Endothelial cell of umbilical vein (primary cell): Measurements from ENCODE around the gene ACOT11. TPM values are rescaled to one million over a fixed set of nuclear protein-coding genes. Genes with fewer than 3 reads are reported as not detected.

ENCODE experiments used
- BruUV-seq: library from RNA; stranded (reverse); fragments of 400-500 nt; replicated peaks from 2 replicates; lab custom pipeline; 2021; lab: Mats Ljungman, UMichigan
- CTCF ChIA-PET: fragments of 300-600, 350-600 bp; sonication (Branson Sonifier 250); formaldehyde crosslinking; loops from one replicate; lab custom pipeline; 2021; ENCODE audit warnings: antibody characterized with exemption, inconsistent platforms; lab: Charles Lee
- POLR2A ChIA-PET: fragments of 300-600, 350-600 bp; sonication (Branson Sonifier 250); formaldehyde crosslinking; loops from one replicate; lab custom pipeline; 2021; ENCODE audit warnings: antibody characterized with exemption, inconsistent platforms; lab: Charles Lee
- DNase-seq: peaks from one replicate; pipeline ENCODE4 v3.0.0-alpha.2; 2011; ENCODE audit warnings: low read depth, low spot score
- FAIRE-seq: peaks from 2 replicates; lab custom pipeline; 2011; peaks lifted over from hg19 to GRCh38; lab: Jason Lieb, UNC
- H2AFZ ChIP-seq: 2 replicates; pipeline ENCODE4 v1.6.0; 2012; ENCODE audit warnings: low read depth, low read length, control low read depth, inconsistent platforms
- H3K27ac ChIP-seq: 2 replicates; pipeline ENCODE4 v1.5.1; 2011; ENCODE audit warnings: low read depth, mild to moderate bottlenecking, control low read depth, low read length, moderate library complexity; ENCODE audit not compliant: insufficient read depth
- H3K27me3 ChIP-seq, 2 experiments: 2 replicates each; pipeline versions ENCODE4 v1.6.0 to v1.6.1; 2011; ENCODE audit warnings: low read length in 2 of 2, mixed read lengths in 1 of 2; ENCODE audit not compliant: control insufficient read depth in 2 of 2, insufficient read depth in 2 of 2
- H3K36me3 ChIP-seq, 2 experiments: 2 replicates in 1 of 2; 3 replicates in 1 of 2; pipeline ENCODE4 v1.5.1; 2011; ENCODE audit warnings: low read length in 2 of 2, mild to moderate bottlenecking in 1 of 2, moderate library complexity in 1 of 2; ENCODE audit not compliant: control insufficient read depth in 2 of 2, insufficient read depth in 2 of 2; ENCODE audit errors: extremely low read depth in 1 of 2
- H3K4me1 ChIP-seq: 3 replicates; pipeline ENCODE4 v1.5.1; 2011; ENCODE audit warnings: mild to moderate bottlenecking, low read length; ENCODE audit not compliant: control insufficient read depth, insufficient read depth; ENCODE audit errors: extremely low read depth
- H3K4me2 ChIP-seq: 2 replicates; pipeline ENCODE4 v1.6.1; 2011; ENCODE audit warnings: low read length, control low read depth, mixed read lengths; ENCODE audit not compliant: insufficient read depth
- H3K4me3 ChIP-seq, 3 experiments: fragments of 200-600 bp in 1 of 3; sonication (generic), shearing (Covaris generic) in 1 of 3; replicated peaks in 1 of 3; 2 replicates each; pipeline ENCODE4 v1.5.1; 2011 to 2016; ENCODE audit warnings: control low read depth in 3 of 3, low read length in 3 of 3, mild to moderate bottlenecking in 2 of 3, inconsistent platforms in 1 of 3, low read depth in 1 of 3, moderate library complexity in 1 of 3; ENCODE audit not compliant: insufficient read depth in 1 of 3
- H3K79me2 ChIP-seq: 2 replicates; pipeline ENCODE4 v1.6.0; 2012; ENCODE audit warnings: low read length, inconsistent platforms; ENCODE audit not compliant: control insufficient read depth, insufficient read depth
- H3K9ac ChIP-seq: replicated peaks from 2 replicates; pipeline ENCODE3; 2011; ENCODE audit warnings: low read length, control low read depth; ENCODE audit not compliant: insufficient read depth; ENCODE audit errors: extremely low read depth
- H3K9me1 ChIP-seq: replicated peaks from 3 replicates; pipeline ENCODE4 v1.6.0; 2011; ENCODE audit warnings: mild to moderate bottlenecking, low read length; ENCODE audit not compliant: control insufficient read depth, insufficient read depth; ENCODE audit errors: extremely low read depth
- H3K9me3 ChIP-seq: replicated peaks from 2 replicates; pipeline ENCODE4 v1.5.1; 2012; ENCODE audit warnings: low read length, inconsistent platforms; ENCODE audit not compliant: control insufficient read depth, insufficient read depth
- H4K20me1 ChIP-seq: replicated peaks from 2 replicates; pipeline ENCODE3; 2011; ENCODE audit warnings: mild to moderate bottlenecking, low read length; ENCODE audit not compliant: control insufficient read depth, insufficient read depth; ENCODE audit errors: extremely low read depth
- EZH2 ChIP-seq: IDR thresholded peaks from 2 replicates; pipeline ENCODE4 v1.6.1; 2012; ENCODE audit warnings: borderline replicate concordance, low read depth, mild to moderate bottlenecking, moderate library complexity, low read length, inconsistent platforms; ENCODE audit not compliant: severe bottlenecking
- FOS ChIP-seq: IDR thresholded peaks from 2 replicates; pipeline ENCODE4 v1.6.1; 2011; ENCODE audit warnings: mild to moderate bottlenecking, low read length, moderate library complexity, borderline replicate concordance; ENCODE audit not compliant: insufficient read depth
- GATA2 ChIP-seq: IDR thresholded peaks from 2 replicates; pipeline ENCODE4 v1.7.0; 2011; ENCODE audit warnings: low read depth, mild to moderate bottlenecking, moderate library complexity, mixed read lengths, low read length; ENCODE audit not compliant: insufficient read length, insufficient read depth
- JUN ChIP-seq: IDR thresholded peaks from 2 replicates; pipeline ENCODE4 v1.6.1; 2011; ENCODE audit warnings: borderline replicate concordance, low read depth; ENCODE audit not compliant: insufficient read length, insufficient read depth
- MYC ChIP-seq: IDR thresholded peaks from one replicate; pipeline ENCODE4 v1.6.1; 2011; ENCODE audit warnings: mild to moderate bottlenecking, low read depth, low read length
- POLR2A ChIP-seq: IDR thresholded peaks from 2 replicates; pipeline ENCODE4 v1.6.1; 2012; ENCODE audit warnings: low read depth, mild to moderate bottlenecking, control low read depth, low read length
- POLR2AphosphoS5 ChIP-seq: IDR thresholded peaks from 2 replicates; pipeline ENCODE4 v1.6.1; 2012; ENCODE audit warnings: low read depth, mild to moderate bottlenecking, control low read depth, low read length, moderate library complexity; ENCODE audit not compliant: insufficient read depth
- dilution Hi-C: fragments of 300-500 bp; cut with MboI; formaldehyde crosslinking; loops from one replicate; pipeline ENCODE4 v1.15.0; 2019; ENCODE audit warnings: low sequenced_read_pairs; ENCODE audit not compliant: extremely low pct_ligation_motif_present
- intact Hi-C: fragments of 100-400 bp; cut with micrococcal nuclease; formaldehyde crosslinking; loops from one replicate; pipeline ENCODE4 v1.10.0; 2022
- polyA plus RNA-seq, 4 experiments: library from polyadenylated mRNA; depleted of rRNA in 3 of 4; stranded (reverse) in 3 of 4; unstranded in 1 of 4; fragments of >200 nt; gene quantifications; 2 replicates each; pipeline versions ENCODE4 v1.2.1 to v1.2.3, GENCODE V29; 2011 to 2012; ENCODE audit warnings: missing spikeins in 1 of 4
- small RNA-seq: library from RNA; depleted of rRNA; stranded (forward); fragments of <200 nt; gene quantifications from one replicate; pipeline ENCODE3, GENCODE V24; 2012; ENCODE audit warnings: low replicate concordance, low read depth; ENCODE audit not compliant: insufficient read depth, insufficient read length
- total RNA-seq: library from RNA; stranded (reverse); gene quantifications from 2 replicates; pipeline ENCODE4 v1.2.3, GENCODE V29; 2021
- TF ChIP-seq, protein P1 (sequence below), 2 donors: IDR thresholded peaks; 1 replicate in 1 of 2; 2 replicates in 1 of 2; pipeline ENCODE4 v1.5.1; 2011; ENCODE audit warnings: low read length in 2 of 2, mild to moderate bottlenecking in 2 of 2, moderate library complexity in 2 of 2, control low read depth in 1 of 2, inconsistent platforms in 1 of 2, low read depth in 1 of 2; ENCODE audit not compliant: insufficient read depth in 1 of 2; ENCODE audit errors: extremely low read depth in 1 of 2
- TF ChIP-seq, protein P2 (sequence below): IDR thresholded peaks from 2 replicates; pipeline ENCODE4 v1.6.1; 2011; ENCODE audit not compliant: insufficient read depth, insufficient read length

Gene ACOT11
- total and polyA plus RNA-seq, 2 donors (not counting 3 experiments of a cell fraction or from before 2014, with no cell fraction given) = 4.5 to 5.4 TPM

DNA sequence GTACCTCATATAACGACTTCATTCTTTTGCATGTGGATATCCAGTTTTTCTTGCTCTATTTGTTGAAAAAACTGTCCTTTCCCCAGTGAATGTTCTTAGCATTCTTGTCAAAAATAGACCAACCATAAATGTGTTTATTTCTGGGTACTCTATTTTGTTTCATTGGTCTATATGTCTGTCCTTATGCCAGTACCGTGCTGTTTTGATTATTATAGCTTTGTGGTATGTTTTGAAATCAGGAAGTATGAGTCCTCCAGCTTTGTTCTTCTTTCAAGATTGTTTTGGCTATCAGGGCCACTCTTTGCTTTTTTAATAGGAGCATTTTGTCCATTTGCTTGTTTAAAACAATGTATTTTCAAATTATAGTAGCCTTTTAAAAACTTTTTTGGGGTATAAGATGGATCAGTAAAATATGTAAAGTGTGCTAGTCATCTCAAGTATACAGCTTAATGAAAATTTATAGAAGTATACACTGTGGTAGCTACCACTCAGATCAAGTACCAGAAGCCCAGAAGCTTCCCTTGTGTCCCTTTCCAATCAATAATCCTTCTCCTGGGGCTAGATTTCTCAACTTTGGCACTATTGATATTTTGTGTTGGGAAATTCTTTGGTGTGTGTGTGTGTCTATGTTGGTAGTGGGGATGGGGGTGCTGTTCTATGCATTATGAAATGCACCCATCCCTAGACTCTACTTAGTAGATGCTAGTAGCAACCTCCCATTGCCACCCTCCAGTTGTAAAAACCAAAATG, 110.3 kb downstream of the ACOT11 start:
- ChIA-PET POLR2A (no interaction called here), CTCF (interaction anchor here (1.0 to 1.7 kb wide), 2 partner anchors 14 to 152 kb away, joined by 3 to 6 read pairs; no protein-coding TSS in a partner anchor)
- Histone ChIP-seq H3K9me1 (no peaks in the 10 kb centered on the region), H3K4me2 (no peak overlapping the region), H3K4me1 (no peaks in the 10 kb centered on the region), H2AFZ (no peak overlapping the region), H3K27me3 (no peaks in the 10 kb centered on the region), H3K9me3 (no peaks in the 10 kb centered on the region), H3K79me2 (no peaks in the 10 kb centered on the region), H3K4me3 (no peak overlapping the region), H3K36me3 (no peaks in the 10 kb centered on the region), H3K9ac (no peak overlapping the region), H4K20me1 (no peaks in the 10 kb centered on the region), H3K27ac (no peak overlapping the region)
- DNase-seq (no peak), FAIRE-seq (no peak)
- TF ChIP-seq POLR2A (no peak), GATA2 (no peak), FOS (no peak), POLR2AphosphoS5 (no peak), EZH2 (no peak), MYC (no peak), JUN (no peak)
- TF ChIP-seq, protein P1, sequence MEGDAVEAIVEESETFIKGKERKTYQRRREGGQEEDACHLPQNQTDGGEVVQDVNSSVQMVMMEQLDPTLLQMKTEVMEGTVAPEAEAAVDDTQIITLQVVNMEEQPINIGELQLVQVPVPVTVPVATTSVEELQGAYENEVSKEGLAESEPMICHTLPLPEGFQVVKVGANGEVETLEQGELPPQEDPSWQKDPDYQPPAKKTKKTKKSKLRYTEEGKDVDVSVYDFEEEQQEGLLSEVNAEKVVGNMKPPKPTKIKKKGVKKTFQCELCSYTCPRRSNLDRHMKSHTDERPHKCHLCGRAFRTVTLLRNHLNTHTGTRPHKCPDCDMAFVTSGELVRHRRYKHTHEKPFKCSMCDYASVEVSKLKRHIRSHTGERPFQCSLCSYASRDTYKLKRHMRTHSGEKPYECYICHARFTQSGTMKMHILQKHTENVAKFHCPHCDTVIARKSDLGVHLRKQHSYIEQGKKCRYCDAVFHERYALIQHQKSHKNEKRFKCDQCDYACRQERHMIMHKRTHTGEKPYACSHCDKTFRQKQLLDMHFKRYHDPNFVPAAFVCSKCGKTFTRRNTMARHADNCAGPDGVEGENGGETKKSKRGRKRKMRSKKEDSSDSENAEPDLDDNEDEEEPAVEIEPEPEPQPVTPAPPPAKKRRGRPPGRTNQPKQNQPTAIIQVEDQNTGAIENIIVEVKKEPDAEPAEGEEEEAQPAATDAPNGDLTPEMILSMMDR (IDR thresholded peaks at IDR 0.05; ENCODE audit: extremely low read depth in 1 of 2, insufficient read depth in 1 of 2, low read depth in 1 of 2, low read length in 2 of 2) = no peak
- TF ChIP-seq, protein P2, sequence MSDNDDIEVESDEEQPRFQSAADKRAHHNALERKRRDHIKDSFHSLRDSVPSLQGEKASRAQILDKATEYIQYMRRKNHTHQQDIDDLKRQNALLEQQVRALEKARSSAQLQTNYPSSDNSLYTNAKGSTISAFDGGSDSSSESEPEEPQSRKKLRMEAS = no peak
- intact Hi-C loops (no loop called here), dilution Hi-C loops (no loop called here)
- no TSS peak for BruUV-seq

Small RNA genes within 50 kb of the gene (small RNA-seq; reads per million reads assigned to genes)
- not detected for gene AC099796.2

Other genes with a start within 250 kb of the ACOT11 start
- gene SSBP3, start 141.8 kb upstream of the ACOT11 start, total RNA-seq = 49.5 and 59.4 TPM in 2 replicates
- gene SSBP3, start 141.8 kb upstream of the ACOT11 start, polyA plus RNA-seq = 44.9 and 46.1 TPM in 2 replicates
- gene FAM151A, start 75.3 kb downstream of the ACOT11 start, total RNA-seq = not detected in 2 replicates
- not detected in 2 replicates for gene FAM151A, start 75.3 kb downstream of the ACOT11 start, polyA plus RNA-seq
- gene MROH7, start 93.6 kb downstream of the ACOT11 start, total RNA-seq = 0.24 TPM in 1 of 2 replicates, not detected in the other
- 0.06 and 0.08 TPM in 2 replicates for gene MROH7, start 93.6 kb downstream of the ACOT11 start, polyA plus RNA-seq
- 21.4 and 28.8 TPM in 2 replicates for gene TTC4, start 167.6 kb downstream of the ACOT11 start, total RNA-seq
- 18.2 and 19.2 TPM in 2 replicates for gene TTC4, start 167.6 kb downstream of the ACOT11 start, polyA plus RNA-seq
- 3.0 and 3.8 TPM in 2 replicates for gene PARS2, start 216.3 kb downstream of the ACOT11 start, total RNA-seq
- gene PARS2, start 216.3 kb downstream of the ACOT11 start, polyA plus RNA-seq = 2.0 and 2.5 TPM in 2 replicates